Osteocyte (in vitro differentiated cells): ENCODE measurements around the gene CRAT. TPM values are rescaled to one million over a fixed set of nuclear protein-coding genes. Genes with fewer than 3 reads are reported as not detected.
A peak's percentile ranks its signal among the peaks of the same experiment; 100 is the strongest.

ENCODE experiments used
- DNase-seq: peaks from one replicate; pipeline ENCODE4 v3.0.0; 2021; ENCODE audit warnings: mixed read lengths; ENCODE audit not compliant: unreplicated experiment; ENCODE audit errors: extremely low spot score
- H3K27ac Mint-ChIP-seq: one replicate; pipeline ENCODE4 v1.8.0; 2021; ENCODE audit warnings: mild to moderate bottlenecking, mixed read lengths; ENCODE audit not compliant: unreplicated experiment
- H3K27me3 Mint-ChIP-seq: one replicate; pipeline ENCODE4 v1.8.0; 2021; ENCODE audit warnings: mixed read lengths; ENCODE audit not compliant: unreplicated experiment
- H3K36me3 Mint-ChIP-seq: one replicate; pipeline ENCODE4 v1.8.0; 2021; ENCODE audit warnings: mixed read lengths; ENCODE audit not compliant: unreplicated experiment
- H3K4me1 Mint-ChIP-seq: one replicate; pipeline ENCODE4 v1.8.0; 2021; ENCODE audit warnings: mixed read lengths; ENCODE audit not compliant: unreplicated experiment
- H3K4me3 Mint-ChIP-seq: one replicate; pipeline ENCODE4 v1.8.0; 2021; ENCODE audit warnings: mild to moderate bottlenecking, moderate library complexity, mixed read lengths; ENCODE audit not compliant: unreplicated experiment
- H3K9me3 Mint-ChIP-seq: one replicate; pipeline ENCODE4 v1.8.0; 2021; ENCODE audit warnings: mixed read lengths; ENCODE audit not compliant: unreplicated experiment
- total RNA-seq: library from RNA; stranded (reverse); gene quantifications from 2 replicates; pipeline ENCODE4 v1.2.1, GENCODE V29; 2021
- TF ChIP-seq, protein P1 (sequence below): fragments of 200-600 bp; sonication (generic); IDR thresholded peaks from 2 replicates; pipeline ENCODE4 v1.5.0; 2021; ENCODE audit warnings: antibody characterized with exemption, mild to moderate bottlenecking, moderate library complexity

Gene CRAT
- total RNA-seq, 1 donor from 2014 or later: 55.1 TPM

GRCh38 chr9:129095170-129095667 lies 15.4 kb downstream of the CRAT start:
- Mint-ChIP-seq H3K4me1 (peaks cover 1% of the 10 kb centered on the region), H3K9me3 (no peaks in the 10 kb centered on the region), H3K27ac (no peak overlapping the region), H3K4me3 (no peak overlapping the region), H3K36me3 (peaks cover 20% of the 10 kb centered on the region), H3K27me3 (no peaks in the 10 kb centered on the region)
- DNase-seq: no peak
- TF ChIP-seq, protein P1, sequence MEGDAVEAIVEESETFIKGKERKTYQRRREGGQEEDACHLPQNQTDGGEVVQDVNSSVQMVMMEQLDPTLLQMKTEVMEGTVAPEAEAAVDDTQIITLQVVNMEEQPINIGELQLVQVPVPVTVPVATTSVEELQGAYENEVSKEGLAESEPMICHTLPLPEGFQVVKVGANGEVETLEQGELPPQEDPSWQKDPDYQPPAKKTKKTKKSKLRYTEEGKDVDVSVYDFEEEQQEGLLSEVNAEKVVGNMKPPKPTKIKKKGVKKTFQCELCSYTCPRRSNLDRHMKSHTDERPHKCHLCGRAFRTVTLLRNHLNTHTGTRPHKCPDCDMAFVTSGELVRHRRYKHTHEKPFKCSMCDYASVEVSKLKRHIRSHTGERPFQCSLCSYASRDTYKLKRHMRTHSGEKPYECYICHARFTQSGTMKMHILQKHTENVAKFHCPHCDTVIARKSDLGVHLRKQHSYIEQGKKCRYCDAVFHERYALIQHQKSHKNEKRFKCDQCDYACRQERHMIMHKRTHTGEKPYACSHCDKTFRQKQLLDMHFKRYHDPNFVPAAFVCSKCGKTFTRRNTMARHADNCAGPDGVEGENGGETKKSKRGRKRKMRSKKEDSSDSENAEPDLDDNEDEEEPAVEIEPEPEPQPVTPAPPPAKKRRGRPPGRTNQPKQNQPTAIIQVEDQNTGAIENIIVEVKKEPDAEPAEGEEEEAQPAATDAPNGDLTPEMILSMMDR: no peak

GRCh38 chr9:129094387-129095169 lies 16.0 kb downstream of the CRAT start:
- no peaks in the 10 kb centered on the region for H3K9me3 Mint-ChIP-seq
- DNase-seq: no peak
- H3K4me1 Mint-ChIP-seq: peaks cover 2% of the 10 kb centered on the region
- TF ChIP-seq, protein P1: no peak
- no peak overlapping the region for H3K4me3 Mint-ChIP-seq
- H3K27ac Mint-ChIP-seq: no peak overlapping the region
- peaks cover 23% of the 10 kb centered on the region for H3K36me3 Mint-ChIP-seq
- H3K27me3 Mint-ChIP-seq: no peaks in the 10 kb centered on the region

GRCh38 chr9:129093602-129094386 lies 16.8 kb downstream of the CRAT start:
- H3K4me1 Mint-ChIP-seq: peaks cover 2% of the 10 kb centered on the region
- peak overlapping the region; percentile 55 for H3K27ac Mint-ChIP-seq
- peaks cover 23% of the 10 kb centered on the region for H3K36me3 Mint-ChIP-seq
- DNase-seq: no peak
- H3K9me3 Mint-ChIP-seq: no peaks in the 10 kb centered on the region
- TF ChIP-seq, protein P1: no peak
- no peak overlapping the region for H3K4me3 Mint-ChIP-seq
- H3K27me3 Mint-ChIP-seq: no peaks in the 10 kb centered on the region

DNA sequence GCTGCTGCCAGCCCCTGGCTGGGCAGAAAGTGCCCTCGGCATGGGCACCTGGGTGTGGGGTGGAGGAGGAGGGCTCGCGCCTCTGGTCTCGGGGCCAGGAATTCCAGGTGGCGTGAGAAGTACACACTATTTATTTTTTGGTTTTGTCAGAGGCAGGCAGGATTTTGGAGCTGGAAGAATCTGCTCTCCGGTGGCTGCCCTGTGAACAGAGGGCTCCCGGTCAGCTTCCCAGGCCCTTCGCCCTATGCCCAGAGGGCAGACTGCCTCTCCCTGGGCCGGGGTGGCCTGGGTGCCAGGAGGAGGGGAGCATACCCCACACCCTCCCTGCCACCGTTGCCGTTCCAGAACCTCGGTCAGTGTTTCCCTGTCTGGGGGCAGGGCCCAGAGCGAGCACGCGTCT lies 21.3 kb downstream of the CRAT start:
- Mint-ChIP-seq H3K36me3 (peaks cover 7% of the 10 kb centered on the region), H3K27me3 (no peaks in the 10 kb centered on the region), H3K27ac (no peak overlapping the region), H3K9me3 (no peaks in the 10 kb centered on the region), H3K4me1 (peaks cover 2% of the 10 kb centered on the region), H3K4me3 (no peak overlapping the region)
- TF ChIP-seq, protein P1: no peak
- DNase-seq: no peak

DNA sequence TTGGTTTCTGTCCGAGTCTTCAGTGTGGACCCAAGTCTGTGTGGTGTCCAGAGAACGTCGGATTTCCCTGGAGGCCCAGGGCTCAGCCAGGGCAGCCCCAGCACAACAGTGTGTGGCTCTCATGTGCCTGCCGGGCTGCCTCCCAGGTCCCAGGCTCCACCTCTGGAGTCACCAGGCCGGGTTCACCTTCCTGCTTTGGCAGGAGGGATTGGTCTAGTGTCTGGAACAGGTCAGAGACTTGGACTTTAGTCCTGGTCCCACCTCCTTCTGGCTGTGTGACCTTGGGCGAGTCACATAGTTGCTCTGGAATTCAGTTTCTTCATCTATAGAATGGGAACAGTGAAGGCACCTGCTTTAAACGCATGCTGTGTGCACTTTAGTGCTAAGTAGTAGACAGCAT lies 26.5 kb downstream of the CRAT start:
- Mint-ChIP-seq H3K36me3 (no peaks in the 10 kb centered on the region), H3K4me3 (no peak overlapping the region), H3K27ac (no peak overlapping the region), H3K27me3 (no peaks in the 10 kb centered on the region), H3K4me1 (peaks cover 15% of the 10 kb centered on the region), H3K9me3 (no peaks in the 10 kb centered on the region)
- no peak for DNase-seq
- TF ChIP-seq, protein P1: no peak
